Measurements from ENCODE around the gene CAP1.

DNA sequence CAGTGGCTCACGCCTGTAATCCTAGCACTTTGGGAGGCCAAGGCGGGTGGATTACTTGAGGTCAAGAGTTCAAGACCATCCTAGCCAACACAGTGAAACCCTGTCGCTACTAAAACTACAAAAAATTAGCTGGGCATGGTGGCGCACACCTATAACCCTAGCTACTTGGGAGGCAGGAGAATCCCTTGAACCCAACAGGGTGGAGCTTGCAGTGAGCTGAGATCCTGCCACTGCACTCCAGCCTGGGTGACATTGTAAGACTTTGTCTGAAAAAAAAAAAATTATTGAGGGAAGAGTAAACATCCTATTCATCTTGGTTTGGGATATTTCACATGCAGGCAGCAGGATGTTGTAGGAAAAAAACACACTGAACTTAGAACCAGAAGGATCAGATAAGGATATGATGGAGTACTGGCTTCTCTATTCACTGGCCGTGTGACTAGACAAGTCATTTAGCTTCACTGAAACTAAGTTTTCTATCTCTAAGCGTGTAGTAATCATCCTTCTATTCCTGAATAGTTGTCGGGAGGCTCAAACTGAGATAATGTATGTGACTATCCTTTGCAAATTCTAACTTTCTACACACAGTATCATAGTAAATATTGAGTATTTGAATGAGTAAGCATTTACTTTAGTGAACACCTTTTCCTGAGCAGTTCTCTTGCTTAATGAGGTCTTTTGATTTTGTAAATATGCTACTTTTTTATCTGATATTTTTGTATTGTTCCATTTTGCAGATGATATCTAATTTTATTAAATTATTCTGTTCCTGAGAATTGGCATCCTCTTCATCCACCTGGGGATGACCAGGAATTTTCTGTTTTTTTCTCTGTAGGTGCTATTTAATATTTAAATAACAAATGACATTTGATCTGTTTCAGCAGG lies 18.2 kb downstream of the CAP1 start:
- TF ChIP-seq, protein P1, sequence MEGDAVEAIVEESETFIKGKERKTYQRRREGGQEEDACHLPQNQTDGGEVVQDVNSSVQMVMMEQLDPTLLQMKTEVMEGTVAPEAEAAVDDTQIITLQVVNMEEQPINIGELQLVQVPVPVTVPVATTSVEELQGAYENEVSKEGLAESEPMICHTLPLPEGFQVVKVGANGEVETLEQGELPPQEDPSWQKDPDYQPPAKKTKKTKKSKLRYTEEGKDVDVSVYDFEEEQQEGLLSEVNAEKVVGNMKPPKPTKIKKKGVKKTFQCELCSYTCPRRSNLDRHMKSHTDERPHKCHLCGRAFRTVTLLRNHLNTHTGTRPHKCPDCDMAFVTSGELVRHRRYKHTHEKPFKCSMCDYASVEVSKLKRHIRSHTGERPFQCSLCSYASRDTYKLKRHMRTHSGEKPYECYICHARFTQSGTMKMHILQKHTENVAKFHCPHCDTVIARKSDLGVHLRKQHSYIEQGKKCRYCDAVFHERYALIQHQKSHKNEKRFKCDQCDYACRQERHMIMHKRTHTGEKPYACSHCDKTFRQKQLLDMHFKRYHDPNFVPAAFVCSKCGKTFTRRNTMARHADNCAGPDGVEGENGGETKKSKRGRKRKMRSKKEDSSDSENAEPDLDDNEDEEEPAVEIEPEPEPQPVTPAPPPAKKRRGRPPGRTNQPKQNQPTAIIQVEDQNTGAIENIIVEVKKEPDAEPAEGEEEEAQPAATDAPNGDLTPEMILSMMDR (IDR thresholded peaks at IDR 0.05; ENCODE audit: extremely low read depth in 1 of 2, insufficient read depth in 1 of 2, low read depth in 1 of 2, low read length in 2 of 2): no peak
- TF ChIP-seq POLR2A (IDR thresholded peaks at IDR 0.05; ENCODE audit: low read depth, low read length) (no peak), EZH2 (IDR thresholded peaks at IDR 0.05; ENCODE audit: borderline replicate concordance, low read depth, low read length, severe bottlenecking) (no peak), JUN (IDR thresholded peaks at IDR 0.05; ENCODE audit: borderline replicate concordance, insufficient read depth, insufficient read length, low read depth) (no peak), MYC (IDR thresholded peaks at IDR 0.05; ENCODE audit: low read depth, low read length) (no peak), POLR2AphosphoS5 (IDR thresholded peaks at IDR 0.05; ENCODE audit: insufficient read depth, low read depth, low read length) (no peak), FOS (IDR thresholded peaks at IDR 0.05; ENCODE audit: borderline replicate concordance, insufficient read depth, low read length) (peak; percentile 12)
- TF ChIP-seq, protein P2, sequence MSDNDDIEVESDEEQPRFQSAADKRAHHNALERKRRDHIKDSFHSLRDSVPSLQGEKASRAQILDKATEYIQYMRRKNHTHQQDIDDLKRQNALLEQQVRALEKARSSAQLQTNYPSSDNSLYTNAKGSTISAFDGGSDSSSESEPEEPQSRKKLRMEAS (IDR thresholded peaks at IDR 0.05; ENCODE audit: insufficient read depth, insufficient read length): no peak
